K562 (cell line): ENCODE measurements around the gene PCED1B. TPM values are rescaled to one million over a fixed set of nuclear protein-coding genes. Genes with fewer than 3 reads are reported as not detected.
"Not testable (repeated sequence)": the region's sequence is repeated elsewhere in the genome, so short reads cannot be mapped to it uniquely, and the experiment has no call there.

Source experiments
- ATAC-seq: fragments of 200-7000 bp; cut with Tn5 transposase; 3 replicates; pipeline ENCODE4 v1.9.1; 2020; ENCODE audit warnings: moderate library complexity
- BruUV-seq: library from RNA; stranded (reverse); fragments of 400-500 nt; replicated peaks from 2 replicates; lab custom pipeline; 2021; lab: Mats Ljungman, UMichigan
- CTCF ChIA-PET: fragments of 300-600 bp; formaldehyde crosslinking; extraction: SDS; loops from one replicate; lab custom pipeline; 2021; ENCODE audit warnings: low intra/inter-chr PET ratio; lab: Yijun Ruan, JAX
- POLR2A ChIA-PET: fragments of 300-600, 350-650 bp; sonication (Branson Sonifier 250); formaldehyde crosslinking; extraction: SDS; loops from one replicate; lab custom pipeline; 2021; ENCODE audit warnings: antibody characterized with exemption, inconsistent platforms; lab: Yijun Ruan, JAX
- DNase-seq, 4 experiments: peaks; one replicate each; pipeline versions ENCODE4 v3.0.0 to v3.0.0-alpha.2; 2011 to 2018; ENCODE audit warnings: low spot score in 3 of 4, mixed read lengths in 3 of 4; ENCODE audit errors: extremely low read depth in 1 of 4
- FAIRE-seq: peaks from 2 replicates; lab custom pipeline; 2011; peaks lifted over from hg19 to GRCh38; lab: Jason Lieb, UNC
- H2AFZ ChIP-seq: 2 replicates; pipeline ENCODE4 v1.6.0; 2011; ENCODE audit warnings: low read depth, low read length, control low read depth, inconsistent platforms
- H3K27ac ChIP-seq: fragments of 200-600 bp; 3 replicates; pipeline ENCODE4 v1.8.0; 2011; ENCODE audit warnings: low read depth, mild to moderate bottlenecking, control low read depth, inconsistent platforms, low read length, moderate library complexity, mixed read lengths; ENCODE audit errors: extremely low read depth
- H3K27me3 ChIP-seq, 2 experiments: fragments of 300-600 bp in 1 of 2; 2 replicates in 1 of 2; 3 replicates in 1 of 2; pipeline versions ENCODE4 v1.6.0 to v1.8.0; 2011; ENCODE audit warnings: inconsistent platforms in 2 of 2, low read length in 2 of 2, mild to moderate bottlenecking in 1 of 2, mixed read lengths in 1 of 2, moderate library complexity in 1 of 2; ENCODE audit not compliant: control insufficient read depth in 2 of 2, insufficient read depth in 2 of 2
- H3K36me3 ChIP-seq: fragments of 300-600 bp; 3 replicates; pipeline ENCODE4 v1.8.0; 2011; ENCODE audit warnings: mild to moderate bottlenecking, low read length, inconsistent platforms; ENCODE audit not compliant: control insufficient read depth, insufficient read depth
- H3K4me1 ChIP-seq, 2 experiments: fragments of 200-600 bp in 1 of 2; replicated peaks in 1 of 2; 2 replicates in 1 of 2; 3 replicates in 1 of 2; pipeline versions ENCODE4 v1.5.1 to v1.8.0; 2011; ENCODE audit warnings: inconsistent platforms in 2 of 2, low read length in 2 of 2, mild to moderate bottlenecking in 1 of 2, mixed read lengths in 1 of 2, moderate library complexity in 1 of 2; ENCODE audit not compliant: control insufficient read depth in 2 of 2, insufficient read depth in 2 of 2
- H3K4me2 ChIP-seq: 2 replicates; pipeline ENCODE4 v1.6.1; 2011; ENCODE audit warnings: low read length, control low read depth, inconsistent platforms, mixed read lengths; ENCODE audit not compliant: insufficient read depth
- H3K4me3 ChIP-seq: fragments of 200-600 bp; sonication (generic), shearing (Covaris generic); 2 replicates; pipeline ENCODE4 v1.5.1; 2016; ENCODE audit warnings: control low read depth, inconsistent platforms
- H3K79me2 ChIP-seq: fragments of 200-600 bp; 3 replicates; pipeline ENCODE4 v1.8.0; 2011; ENCODE audit warnings: low read length, inconsistent platforms; ENCODE audit not compliant: control insufficient read depth, insufficient read depth
- H3K9ac ChIP-seq, 2 experiments: 2 replicates each; pipeline versions ENCODE4 v1.6.0 to v1.6.1; 2011; ENCODE audit warnings: low read depth in 2 of 2, low read length in 2 of 2, control low read depth in 1 of 2, inconsistent platforms in 1 of 2, mild to moderate bottlenecking in 1 of 2, mixed read lengths in 1 of 2; ENCODE audit not compliant: insufficient read depth in 1 of 2
- H3K9me1 ChIP-seq: one replicate; pipeline ENCODE4 v1.6.0; 2011; ENCODE audit warnings: inconsistent platforms, mild to moderate bottlenecking, low read length, moderate library complexity; ENCODE audit not compliant: control insufficient read depth, insufficient read depth
- H3K9me3 ChIP-seq: replicated peaks from 2 replicates; pipeline ENCODE4 v1.5.1; 2011; ENCODE audit warnings: low read depth, low read length, inconsistent platforms; ENCODE audit not compliant: control insufficient read depth, insufficient read depth
- H4K20me1 ChIP-seq: replicated peaks from 2 replicates; pipeline ENCODE4 v1.6.1; 2011; ENCODE audit warnings: low read length, inconsistent platforms, mixed read lengths; ENCODE audit not compliant: control insufficient read depth, insufficient read depth
- ARID1B ChIP-seq: fragments of 450-650 bp; IDR thresholded peaks from 2 replicates; pipeline ENCODE4 v1.6.1; 2016; ENCODE audit warnings: antibody characterized with exemption, mild to moderate bottlenecking, inconsistent platforms
- CEBPB ChIP-seq: fragments of 450-650 bp; IDR thresholded peaks from 2 replicates; pipeline ENCODE4 v1.6.1; 2016; ENCODE audit warnings: missing genetic modification characterization, missing compliant biosample characterization
- CEBPG ChIP-seq, 3 experiments: fragments of 200-800 bp in 1 of 3; sonication (Bioruptor generic) in 1 of 3; sonication (generic) in 1 of 3; formaldehyde crosslinking in 1 of 3; IDR thresholded peaks in 2 of 3; conservative IDR thresholded peaks in 1 of 3; 2 replicates each; pipeline versions ENCODE4 v1.6.1 to v1.8.0; 2016 to 2022; ENCODE audit warnings: missing compliant biosample characterization in 2 of 3, missing genetic modification characterization in 2 of 3, mild to moderate bottlenecking in 1 of 3, missing genetic modification reagents in 1 of 3
- EP400 ChIP-seq: fragments of 450-650 bp; IDR thresholded peaks from 2 replicates; pipeline ENCODE4 v1.6.1; 2017; ENCODE audit warnings: antibody characterized with exemption, mild to moderate bottlenecking, moderate library complexity
- GATAD2B ChIP-seq: fragments of 450-650 bp; IDR thresholded peaks from 2 replicates; pipeline ENCODE4 v1.6.1; 2017; ENCODE audit warnings: mild to moderate bottlenecking, borderline replicate concordance
- HDAC1 ChIP-seq, 2 experiments: fragments of 450-650 bp; IDR thresholded peaks; 2 replicates each; pipeline ENCODE4 v1.6.1; 2016 to 2017; ENCODE audit warnings: inconsistent platforms in 1 of 2, mild to moderate bottlenecking in 1 of 2, moderate library complexity in 1 of 2
- KLF16 ChIP-seq: IDR thresholded peaks from 2 replicates; pipeline ENCODE4 v1.6.1; 2016; ENCODE audit warnings: antibody characterized with exemption
- LEF1 ChIP-seq: fragments of 450-650 bp; IDR thresholded peaks from 2 replicates; pipeline ENCODE4 v1.6.1; 2016; ENCODE audit warnings: mild to moderate bottlenecking
- MEIS2 ChIP-seq: fragments of 450-650 bp; IDR thresholded peaks from 2 replicates; pipeline ENCODE4 v1.6.1; 2014; ENCODE audit warnings: mild to moderate bottlenecking; ENCODE audit not compliant: partially characterized antibody
- NCOR1 ChIP-seq: fragments of 450-650 bp; IDR thresholded peaks from 2 replicates; pipeline ENCODE4 v1.6.1; 2016; ENCODE audit warnings: mild to moderate bottlenecking, moderate library complexity
- NR2C1 ChIP-seq, 2 experiments: fragments of 450-650 bp; IDR thresholded peaks; 2 replicates each; pipeline ENCODE4 v1.6.1; 2017; ENCODE audit warnings: mild to moderate bottlenecking in 2 of 2, antibody characterized with exemption in 1 of 2, inconsistent platforms in 1 of 2, missing compliant biosample characterization in 1 of 2, missing genetic modification characterization in 1 of 2
- PBX2 ChIP-seq, 2 experiments: IDR thresholded peaks in 1 of 2; conservative IDR thresholded peaks in 1 of 2; 2 replicates each; pipeline ENCODE4 v1.6.1; 2016; ENCODE audit warnings: low read depth in 2 of 2, mild to moderate bottlenecking in 1 of 2, missing compliant biosample characterization in 1 of 2, missing genetic modification characterization in 1 of 2, moderate library complexity in 1 of 2
- TAL1 ChIP-seq: fragments of 450-650 bp; IDR thresholded peaks from 2 replicates; pipeline ENCODE4 v1.6.1; 2016; ENCODE audit warnings: mild to moderate bottlenecking
- TCF3 ChIP-seq: sonication (generic); formaldehyde crosslinking; IDR thresholded peaks from 2 replicates; pipeline ENCODE4 v1.4.0; 2020; ENCODE audit warnings: mild to moderate bottlenecking, missing genetic modification reagents
- TRIM24 ChIP-seq, 2 experiments: fragments of 450-650 bp; IDR thresholded peaks; 2 replicates each; pipeline ENCODE4 v1.6.1; 2016
- VEZF1 ChIP-seq: fragments of 200-800 bp; sonication (Bioruptor generic); IDR thresholded peaks from 2 replicates; pipeline ENCODE4 v1.6.1; 2017; ENCODE audit warnings: missing genetic modification characterization, missing compliant biosample characterization
- WGBS: fragments of 100-300 bp; shearing (Covaris generic); methylation state at CpG from one replicate; pipeline ENCODE4 v1.1.6; 2016; ENCODE audit warnings: low coverage, mixed read lengths; ENCODE audit not compliant: insufficient coverage; ENCODE audit errors: missing lambda C conversion rate; 5-methylcytosine and 5-hydroxymethylcytosine counted together
- in situ Hi-C: fragments of 300-500 bp; cut with MboI; formaldehyde crosslinking; loops from 4 replicates; pipeline ENCODE4 v1.15.0; 2018; ENCODE audit warnings: inconsistent platforms, mixed read lengths
- intact Hi-C: fragments of 100-400 bp; cut with micrococcal nuclease; formaldehyde crosslinking; loops from 2 replicates; pipeline ENCODE4 v1.14.2; 2022
- polyA plus RNA-seq, 8 experiments: library from polyadenylated mRNA; depleted of rRNA in 4 of 8; stranded (reverse) in 5 of 8; unstranded in 3 of 8; fragments of >200 nt; fragmentation: Nextera tagmentation in 2 of 8; fragmentation: Illumina TruSeq in 1 of 8; extraction: Ambion mirVana in 2 of 8; extraction: Trizol in 1 of 8; gene quantifications; 2 replicates each; pipeline versions ENCODE4 v1.2.1 to v1.2.3, GENCODE V29; 2011 to 2014; ENCODE audit warnings: inconsistent platforms in 1 of 8, missing spikeins in 1 of 8
- total RNA-seq, 7 experiments: library from RNA; depleted of rRNA in 6 of 7; stranded (reverse); fragments of >200 nt in 6 of 7; fragmentation: Illumina TruSeq in 2 of 7; extraction: Trizol in 2 of 7; gene quantifications; 2 replicates each; pipeline versions ENCODE4 v1.2.1 to v1.2.3, GENCODE V29; 2011 to 2021; ENCODE audit warnings: low replicate concordance in 1 of 7

The PCED1B gene
- total and polyA plus RNA-seq, 9 of the 15 experiments (the other 6 are each of a cell fraction or from before 2014, with no cell fraction given), result 1.2 to 9.3 (median 2.5) TPM

- H4K20me1 ChIP-seq; ATAC-seq; intact Hi-C loops; H3K4me3 ChIP-seq; H3K79me2 ChIP-seq; H3K9me1 ChIP-seq; H3K36me3 ChIP-seq; BruUV-seq; H3K9me3 ChIP-seq; in situ Hi-C loops; H3K4me2 ChIP-seq; H3K4me1 ChIP-seq; H3K27me3 ChIP-seq; FAIRE-seq; CTCF ChIA-PET; TF ChIP-seq PBX2 (CRISPR knock-in tag; IDR thresholded peaks at IDR 0.05; ENCODE audit: low read depth); CEBPG (CRISPR knock-in tag; IDR thresholded peaks at IDR 0.05); NR2C1 (IDR thresholded peaks at IDR 0.05): not testable (repeated sequence)
- DNase-seq, result peak in 1 of 4 experiments; percentile 56
- WGBS, result 5% methylated on average over 3 of the region's 3 CpGs
- POLR2A ChIA-PET, result interaction anchor here (0.6 kb wide), 1 partner anchor 247 kb away, joined by 4 read pairs; no protein-coding TSS in a partner anchor
- H3K9ac ChIP-seq, result 0 out of 4 replicates have a peak overlapping the region, but pooled peaks of 1 of the 2 experiments have one; percentile 35
- peak overlapping the region; percentile 18; the same call in 1 of the 3 replicates for H3K27ac ChIP-seq
- peak overlapping the region; percentile 58; the same call in 1 of the 2 replicates for H2AFZ ChIP-seq
- TF ChIP-seq VEZF1 (CRISPR knock-in tag), result peak; percentile 47; the same call in 1 of the 2 replicates
- 0 out of 2 replicates have a peak, but pooled peaks have one; percentile 28 for TF ChIP-seq PBX2 (tag; conservative IDR thresholded peaks at IDR 0.05; ENCODE audit: low read depth)
- peak; percentile 63 for TF ChIP-seq MEIS2
- peak; percentile 36; the same call in 1 of the 2 replicates for TF ChIP-seq LEF1
- 0 out of 2 replicates have a peak, but pooled peaks have one; percentile 28 for TF ChIP-seq GATAD2B
- peak; percentile 82 for TF ChIP-seq CEBPB (tag)
- peak in 1 of 2 experiments; percentile 56; a peak in 2 of 4 replicates for TF ChIP-seq CEBPG (tag; conservative IDR thresholded peaks at IDR 0.05 in 1 of 2, IDR thresholded peaks at IDR 0.05 in 1 of 2)
- TF ChIP-seq EP400, result 0 out of 2 replicates have a peak, but pooled peaks have one; percentile 11
- TF ChIP-seq HDAC1 (IDR thresholded peaks at IDR 0.05), result 0 out of 4 replicates have a peak, but pooled peaks of 1 of the 2 experiments have one; percentile 19
- TF ChIP-seq TRIM24 (IDR thresholded peaks at IDR 0.05), result peak; percentile 95 to 96
- peak; percentile 50 for TF ChIP-seq NR2C1 (tag; IDR thresholded peaks at IDR 0.05)
- TF ChIP-seq TAL1, result peak; percentile 85
- TF ChIP-seq ARID1B, result peak; percentile 86
- peak; percentile 88 for TF ChIP-seq NCOR1
- TF ChIP-seq TCF3, result peak; percentile 86
- peak; percentile 33; the same call in 1 of the 2 replicates for TF ChIP-seq KLF16
These were observed 23.6 kb upstream of the PCED1B start for GRCh38 chr12:47055856-47056255.
